ENCODE results near the gene CENPT. TPM values are rescaled to one million over a fixed set of nuclear protein-coding genes. Genes with fewer than 3 reads are reported as not detected.

CENPT gene
- total and polyA plus RNA-seq, 2 of the 13 experiments (the other 11 are each of a cell fraction or from before 2014, with no cell fraction given), result 40.9 to 43.3 TPM

- TF ChIP-seq IKZF5 (CRISPR knock-in tag; IDR thresholded peaks at IDR 0.05), result 0 out of 2 replicates have a peak, but pooled peaks have one; percentile 70
- 0 out of 2 replicates have a peak, but pooled peaks have one; percentile 10 for TF ChIP-seq ZNF691 (CRISPR knock-in tag; IDR thresholded peaks at IDR 0.05; ENCODE audit: borderline replicate concordance, low read depth)
- TF ChIP-seq CREBL2 (CRISPR knock-in tag; IDR thresholded peaks at IDR 0.05; ENCODE audit: borderline replicate concordance), result peak; percentile 90; the same call in 1 of the 2 replicates
- TF ChIP-seq NFRKB (IDR thresholded peaks at IDR 0.05), result no peak
- peak; percentile 37 for TF ChIP-seq TEAD3 (CRISPR knock-in tag; optimal IDR thresholded peaks at IDR 0.05; ENCODE audit: borderline replicate concordance)
- peak; percentile 23 for TF ChIP-seq ZNF781 (CRISPR knock-in tag; IDR thresholded peaks at IDR 0.05; ENCODE audit: borderline replicate concordance, not compliant biosample characterization)
- TF ChIP-seq HIC2 (CRISPR knock-in tag; IDR thresholded peaks at IDR 0.05; ENCODE audit: low read depth), result peak; percentile 44
- no peak for TF ChIP-seq FOXK1 (CRISPR knock-in tag; IDR thresholded peaks at IDR 0.05; ENCODE audit: borderline replicate concordance, low read depth)
- peak; percentile 50; the same call in 1 of the 2 replicates for TF ChIP-seq HNF1B (CRISPR knock-in tag; IDR thresholded peaks at IDR 0.05)
- TF ChIP-seq SPEN (CRISPR knock-in tag; IDR thresholded peaks at IDR 0.05; ENCODE audit: low read depth), result peak; percentile 38
- TF ChIP-seq MYC (CRISPR knock-in tag; IDR thresholded peaks at IDR 0.05; ENCODE audit: borderline replicate concordance), result peak; percentile 12
- peak; percentile 47; the same call in 1 of the 2 replicates for TF ChIP-seq LBX2 (CRISPR knock-in tag; IDR thresholded peaks at IDR 0.05; ENCODE audit: borderline replicate concordance)
- peak; percentile 67; the same call in 1 of the 2 replicates for TF ChIP-seq ZNF235 (CRISPR knock-in tag; IDR thresholded peaks at IDR 0.05; ENCODE audit: borderline replicate concordance)
- TF ChIP-seq ZNF761 (CRISPR knock-in tag; conservative IDR thresholded peaks at IDR 0.05), result peak; percentile 68; the same call in 1 of the 2 replicates
- no peak; the same call in 1 of the 2 replicates for TF ChIP-seq SIX4 (CRISPR knock-in tag; IDR thresholded peaks at IDR 0.05)
- peak; percentile 71; the same call in 1 of the 2 replicates for TF ChIP-seq SNAI1 (CRISPR knock-in tag; IDR thresholded peaks at IDR 0.05; ENCODE audit: borderline replicate concordance)
- no peak for TF ChIP-seq ZNF552 (CRISPR knock-in tag; IDR thresholded peaks at IDR 0.05; ENCODE audit: borderline replicate concordance)
- TF ChIP-seq RXRA (CRISPR knock-in tag; IDR thresholded peaks at IDR 0.05), result peak; percentile 68; the same call in 1 of the 2 replicates
- 0 out of 2 replicates have a peak, but pooled peaks have one; percentile 82 for TF ChIP-seq NFE2L1 (CRISPR knock-in tag; IDR thresholded peaks at IDR 0.05; ENCODE audit: borderline replicate concordance)
- peak; percentile 21; the same call in 1 of the 2 replicates for TF ChIP-seq TSC22D2 (CRISPR knock-in tag; IDR thresholded peaks at IDR 0.05; ENCODE audit: borderline replicate concordance)
These were observed 4.8 kb downstream of the CENPT start (continued) for GRCh38 chr16:67842509-67843342.
